ENCODE measurements around the gene COL13A1.

GRCh38 chr10:69906425-69906824 is 104.7 kb downstream of the COL13A1 start:
- TF ChIP-seq CTCF (conservative IDR thresholded peaks at IDR 0.05; ENCODE audit: low read depth in 2 of 2) (no peak), EZH2 (IDR thresholded peaks at IDR 0.05; ENCODE audit: low read depth, unreplicated experiment) (no peak), JUNB (IDR thresholded peaks at IDR 0.05; ENCODE audit: unreplicated experiment) (no peak)
